Measurements from ENCODE around the gene ARHGAP15.

The ARHGAP15 gene

GRCh38 chr2:143434445-143434844, 305.2 kb downstream of the ARHGAP15 start:
- no peaks in the 10 kb centered on the region for H3K9me2 ChIP-seq (replicated peaks; ENCODE audit: insufficient read depth, low read length)

GRCh38 chr2:143435131-143435530, 305.9 kb downstream of the ARHGAP15 start:
- no peaks in the 10 kb centered on the region for H3F3A ChIP-seq (ENCODE audit: insufficient read depth)

More at GRCh38 chr2:143434445-143434844, 305.2 kb downstream of the ARHGAP15 start:
- no peaks in the 10 kb centered on the region for H3K9me3 ChIP-seq (ENCODE audit: insufficient read depth, low read length)
- H2AFZ ChIP-seq (ENCODE audit: low read depth, low read length, severe bottlenecking), result no peak overlapping the region
- TF ChIP-seq EZH2phosphoT487 (conservative IDR thresholded peaks at IDR 0.05; ENCODE audit: low read length) (no peak), CTCF (IDR thresholded peaks at IDR 0.05; ENCODE audit: insufficient read depth, low read length, poor library complexity, severe bottlenecking) (no peak)
- no peak overlapping the region for H3K9ac ChIP-seq (ENCODE audit: low read length)
- no peak overlapping the region for H3K4me3 ChIP-seq (ENCODE audit: insufficient read depth, low read length, poor library complexity, severe bottlenecking)
- H3K36me3 ChIP-seq (ENCODE audit: low read length), result peaks cover 18% of the 10 kb centered on the region; the same call in 1 of the 2 replicates
- no peaks in the 10 kb centered on the region for H4K20me1 ChIP-seq (ENCODE audit: low read depth, low read length)
- H3F3A ChIP-seq (ENCODE audit: insufficient read depth), result no peaks in the 10 kb centered on the region
- no peak overlapping the region for H3K4me2 ChIP-seq (ENCODE audit: low read depth, low read length, poor library complexity, severe bottlenecking)
- H3K27me3 ChIP-seq (ENCODE audit: low read length), result no peaks in the 10 kb centered on the region
- no peaks in the 10 kb centered on the region for H3K79me2 ChIP-seq (ENCODE audit: insufficient read depth, low read length)
- no peak overlapping the region for H3K27ac ChIP-seq (ENCODE audit: low read depth, low read length)

GRCh38 chr2:143436951-143437350, 307.7 kb downstream of the ARHGAP15 start:
- peaks cover 18% of the 10 kb centered on the region; the same call in 1 of the 2 replicates for H3K36me3 ChIP-seq (ENCODE audit: low read length)
- H4K20me1 ChIP-seq (ENCODE audit: low read depth, low read length), result no peaks in the 10 kb centered on the region
- H3K27ac ChIP-seq (ENCODE audit: low read depth, low read length), result no peak overlapping the region
- no peaks in the 10 kb centered on the region for H3K9me3 ChIP-seq (ENCODE audit: insufficient read depth, low read length)
- no peaks in the 10 kb centered on the region for H3K79me2 ChIP-seq (ENCODE audit: insufficient read depth, low read length)
- no peak for TF ChIP-seq CTCF (IDR thresholded peaks at IDR 0.05; ENCODE audit: insufficient read depth, low read length, poor library complexity, severe bottlenecking)
- TF ChIP-seq EZH2phosphoT487 (conservative IDR thresholded peaks at IDR 0.05; ENCODE audit: low read length), result no peak
- no peak overlapping the region for H3K9ac ChIP-seq (ENCODE audit: low read length)
- no peak overlapping the region for H3K4me2 ChIP-seq (ENCODE audit: low read depth, low read length, poor library complexity, severe bottlenecking)
- no peak overlapping the region for H3K4me3 ChIP-seq (ENCODE audit: insufficient read depth, low read length, poor library complexity, severe bottlenecking)
- no peaks in the 10 kb centered on the region for H3K9me2 ChIP-seq (replicated peaks; ENCODE audit: insufficient read depth, low read length)
- no peaks in the 10 kb centered on the region for H3F3A ChIP-seq (ENCODE audit: insufficient read depth)
- no peak overlapping the region for H2AFZ ChIP-seq (ENCODE audit: low read depth, low read length, severe bottlenecking)
- H3K27me3 ChIP-seq (ENCODE audit: low read length), result no peaks in the 10 kb centered on the region

More at GRCh38 chr2:143435131-143435530, 305.9 kb downstream of the ARHGAP15 start:
- Histone ChIP-seq H3K4me3 (ENCODE audit: insufficient read depth, low read length, poor library complexity, severe bottlenecking) (no peak overlapping the region), H3K27me3 (ENCODE audit: low read length) (no peaks in the 10 kb centered on the region), H2AFZ (ENCODE audit: low read depth, low read length, severe bottlenecking) (no peak overlapping the region), H3K9me2 (replicated peaks; ENCODE audit: insufficient read depth, low read length) (no peaks in the 10 kb centered on the region), H3K27ac (ENCODE audit: low read depth, low read length) (no peak overlapping the region), H3K9me3 (ENCODE audit: insufficient read depth, low read length) (no peaks in the 10 kb centered on the region), H3K79me2 (ENCODE audit: insufficient read depth, low read length) (no peaks in the 10 kb centered on the region), H3K36me3 (ENCODE audit: low read length) (peaks cover 18% of the 10 kb centered on the region; the same call in 1 of the 2 replicates), H4K20me1 (ENCODE audit: low read depth, low read length) (no peaks in the 10 kb centered on the region), H3K9ac (ENCODE audit: low read length) (no peak overlapping the region), H3K4me2 (ENCODE audit: low read depth, low read length, poor library complexity, severe bottlenecking) (no peak overlapping the region)
- no peak for TF ChIP-seq EZH2phosphoT487 (conservative IDR thresholded peaks at IDR 0.05; ENCODE audit: low read length)
- TF ChIP-seq CTCF (IDR thresholded peaks at IDR 0.05; ENCODE audit: insufficient read depth, low read length, poor library complexity, severe bottlenecking), result no peak

All from SU-DHL-6 (cell line).